PC-3 (cell line): ENCODE data around the gene ELL2.

Experiments
- CTCF ChIP-seq: fragments of 300-600 bp; sonication (generic); conservative IDR thresholded peaks from 2 replicates; pipeline ENCODE4 v1.5.1; 2017; ENCODE audit warnings: antibody characterized with exemption, low read depth, mild to moderate bottlenecking, low read length
- EZH2phosphoT487 ChIP-seq: fragments of 300-600 bp; sonication (generic); IDR thresholded peaks from 2 replicates; pipeline ENCODE4 v1.6.1; 2018; ENCODE audit warnings: mild to moderate bottlenecking, antibody characterized with exemption, low read length, borderline replicate concordance

GRCh38 chr5:95921501-95921900, 40.1 kb downstream of the ELL2 start:
- TF ChIP-seq CTCF, result no peak
- no peak for TF ChIP-seq EZH2phosphoT487
